WI38 (cell line): ENCODE data around the gene NLRP5.
"Not testable (repeated sequence)": the region's sequence is repeated elsewhere in the genome, so short reads cannot be mapped to it uniquely, and the experiment has no call there.

Experiments used
- H3K4me3 ChIP-seq: 2 replicates; pipeline ENCODE4 v1.5.1; 2011; ENCODE audit warnings: low read depth, mild to moderate bottlenecking, control low read depth, low read length
- CTCF ChIP-seq: IDR thresholded peaks from 2 replicates; pipeline ENCODE4 v1.5.1; 2012; ENCODE audit warnings: low read depth, mild to moderate bottlenecking, control low read depth, low read length

NLRP5 gene

GRCh38 chr19:56099638-56100539, 113.3 kb downstream of the NLRP5 start:
- no peak for TF ChIP-seq CTCF
- no peak overlapping the region for H3K4me3 ChIP-seq

- H3K4me3 ChIP-seq: no peak overlapping the region
- no peak for TF ChIP-seq CTCF
These were observed 114.5 kb downstream of the NLRP5 start for GRCh38 chr19:56101095-56101494.

GRCh38 chr19:56101746-56102535, 115.4 kb downstream of the NLRP5 start:
- no peak for TF ChIP-seq CTCF
- H3K4me3 ChIP-seq: no peak overlapping the region

GRCh38 chr19:56103027-56103614, 116.5 kb downstream of the NLRP5 start:
- no peak for TF ChIP-seq CTCF

GRCh38 chr19:56104423-56104822, 117.8 kb downstream of the NLRP5 start:
- no peak for TF ChIP-seq CTCF
- no peak overlapping the region for H3K4me3 ChIP-seq

More at GRCh38 chr19:56103027-56103614, 116.5 kb downstream of the NLRP5 start:
- no peak overlapping the region for H3K4me3 ChIP-seq

GRCh38 chr19:56105090-56105701, 118.6 kb downstream of the NLRP5 start:
- H3K4me3 ChIP-seq: no peak overlapping the region
- no peak for TF ChIP-seq CTCF

- not testable (repeated sequence) for H3K4me3 ChIP-seq
These were observed 119.3 kb downstream of the NLRP5 start for GRCh38 chr19:56105831-56106396.
